Upper lobe of left lung (tissue), 4 donors: ENCODE data around the gene WSCD2.

Experiments used
- CTCF ChIP-seq, 6 experiments: fragments of 450-650 bp in 4 of 6; fragments of 200-600 bp in 2 of 6; sonication (generic) in 2 of 6; IDR thresholded peaks; one replicate each; pipeline ENCODE4 v1.5.1; 2016 to 2019; ENCODE audit warnings: antibody characterized with exemption in 6 of 6
- EP300 ChIP-seq, 4 donors: sonication (generic); formaldehyde crosslinking; IDR thresholded peaks; one replicate each; pipeline ENCODE4 v1.5.1; 2017; ENCODE audit warnings: antibody characterized with exemption in 4 of 4, control low read depth in 2 of 4
- POLR2A ChIP-seq, 4 donors: fragments of 450-650 bp; IDR thresholded peaks; one replicate each; pipeline ENCODE4 v1.5.1; 2016 to 2017; ENCODE audit warnings: antibody characterized with exemption in 4 of 4, mild to moderate bottlenecking in 2 of 4

DNA sequence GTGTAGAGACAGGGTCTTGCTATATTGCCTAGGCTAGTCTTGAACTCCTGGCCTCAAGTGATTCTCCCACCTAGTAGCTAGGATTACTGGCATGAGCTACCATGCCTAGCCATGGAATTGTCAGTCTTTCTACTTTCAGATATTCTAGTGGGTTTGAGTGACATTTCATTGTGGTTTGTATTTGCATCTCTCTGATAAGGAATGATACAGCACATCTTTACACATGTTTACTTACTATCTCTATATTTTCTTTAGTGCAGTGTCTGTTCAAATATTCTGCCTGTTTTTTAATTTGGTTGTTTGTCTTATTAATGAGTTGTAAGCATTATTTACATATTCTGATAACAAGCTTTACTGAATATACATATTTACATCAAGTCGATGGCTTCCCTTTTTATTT is 136.4 kb downstream of the WSCD2 start:
- TF ChIP-seq CTCF (IDR thresholded peaks at IDR 0.05): no peak
- TF ChIP-seq EP300 (IDR thresholded peaks at IDR 0.05): no peak
- TF ChIP-seq POLR2A (IDR thresholded peaks at IDR 0.05): no peak
